GM10266 (cell line): ENCODE measurements around the gene NCAM1.
"Not testable (repeated sequence)": the region's sequence is repeated elsewhere in the genome, so short reads cannot be mapped to it uniquely, and the experiment has no call there.

Experiments used
- DNase-seq: peaks from one replicate; pipeline ENCODE4 v3.0.0; 2012; ENCODE audit errors: extremely low spot score
- TF ChIP-seq, protein P1 (sequence below): IDR thresholded peaks from 2 replicates; pipeline ENCODE4 v1.5.1; 2012; ENCODE audit warnings: mild to moderate bottlenecking, low read depth; ENCODE audit not compliant: control insufficient read depth, insufficient read depth; ENCODE audit errors: missing control alignments

Gene NCAM1

GRCh38 chr11:113043698-113044097, 82.5 kb downstream of the NCAM1 start:
- TF ChIP-seq, protein P1, sequence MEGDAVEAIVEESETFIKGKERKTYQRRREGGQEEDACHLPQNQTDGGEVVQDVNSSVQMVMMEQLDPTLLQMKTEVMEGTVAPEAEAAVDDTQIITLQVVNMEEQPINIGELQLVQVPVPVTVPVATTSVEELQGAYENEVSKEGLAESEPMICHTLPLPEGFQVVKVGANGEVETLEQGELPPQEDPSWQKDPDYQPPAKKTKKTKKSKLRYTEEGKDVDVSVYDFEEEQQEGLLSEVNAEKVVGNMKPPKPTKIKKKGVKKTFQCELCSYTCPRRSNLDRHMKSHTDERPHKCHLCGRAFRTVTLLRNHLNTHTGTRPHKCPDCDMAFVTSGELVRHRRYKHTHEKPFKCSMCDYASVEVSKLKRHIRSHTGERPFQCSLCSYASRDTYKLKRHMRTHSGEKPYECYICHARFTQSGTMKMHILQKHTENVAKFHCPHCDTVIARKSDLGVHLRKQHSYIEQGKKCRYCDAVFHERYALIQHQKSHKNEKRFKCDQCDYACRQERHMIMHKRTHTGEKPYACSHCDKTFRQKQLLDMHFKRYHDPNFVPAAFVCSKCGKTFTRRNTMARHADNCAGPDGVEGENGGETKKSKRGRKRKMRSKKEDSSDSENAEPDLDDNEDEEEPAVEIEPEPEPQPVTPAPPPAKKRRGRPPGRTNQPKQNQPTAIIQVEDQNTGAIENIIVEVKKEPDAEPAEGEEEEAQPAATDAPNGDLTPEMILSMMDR = no peak
- no peak for DNase-seq

DNA sequence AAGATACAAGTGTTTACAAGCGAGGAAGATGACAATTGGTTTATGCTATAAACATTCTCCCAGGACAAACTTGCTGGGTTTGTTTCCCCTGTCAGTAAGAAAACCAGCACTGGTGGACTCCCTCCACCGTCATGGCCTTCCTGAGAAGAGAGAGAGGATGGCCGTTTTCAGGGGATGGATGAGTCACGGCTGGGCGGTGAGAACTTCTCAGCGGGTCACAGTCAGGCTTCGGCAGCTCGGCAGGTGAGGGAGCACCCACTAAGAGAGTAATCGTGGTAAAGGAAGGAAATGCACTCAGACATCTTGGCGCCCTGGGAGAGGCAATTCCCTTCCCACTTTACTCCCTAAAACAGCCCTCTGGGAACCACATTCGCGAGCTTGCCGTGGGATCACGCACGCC, 83.9 kb downstream of the NCAM1 start:
- TF ChIP-seq, protein P1 = no peak
- no peak for DNase-seq

GRCh38 chr11:113046866-113047265, 85.6 kb downstream of the NCAM1 start:
- no peak for DNase-seq
- TF ChIP-seq, protein P1 = no peak

- TF ChIP-seq, protein P1 = no peak
- DNase-seq = no peak
Observed at GRCh38 chr11:113048820-113049768, 87.9 kb downstream of the NCAM1 start.

GRCh38 chr11:113053042-113053441, 91.8 kb downstream of the NCAM1 start:
- not testable (repeated sequence) for DNase-seq

DNA sequence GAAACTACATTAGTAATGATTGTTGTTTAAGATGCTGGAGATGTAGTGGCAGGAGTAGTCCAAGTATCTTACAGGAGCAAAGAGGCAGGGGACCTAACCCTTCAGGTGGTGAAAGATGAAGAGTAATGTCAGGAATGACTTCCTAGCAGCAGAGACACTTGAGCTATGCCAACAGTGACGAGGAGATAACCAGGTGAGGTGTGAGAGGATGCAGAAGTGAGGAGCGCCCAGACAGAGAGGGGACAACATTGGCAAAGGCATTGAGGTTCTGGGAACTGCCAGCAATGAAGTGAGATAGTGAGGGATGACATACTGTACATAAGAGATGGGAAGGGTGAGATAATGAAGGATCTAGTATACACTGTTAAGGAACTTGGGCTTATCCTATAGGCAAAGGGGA, 95.8 kb downstream of the NCAM1 start:
- DNase-seq = no peak

GRCh38 chr11:113059548-113059947, 98.3 kb downstream of the NCAM1 start:
- TF ChIP-seq, protein P1 = no peak

More for the DNA sequence above, 95.8 kb downstream of the NCAM1 start:
- TF ChIP-seq, protein P1 = no peak

More at GRCh38 chr11:113059548-113059947, 98.3 kb downstream of the NCAM1 start:
- DNase-seq = no peak
